Measurements from ENCODE around the gene SLC24A4. TPM values are rescaled to one million over a fixed set of nuclear protein-coding genes. Genes with fewer than 3 reads are reported as not detected.

SLC24A4 gene
- total and polyA plus RNA-seq, 10 donors = 0.29 to 8.9 (median 4.2) TPM

DNA sequence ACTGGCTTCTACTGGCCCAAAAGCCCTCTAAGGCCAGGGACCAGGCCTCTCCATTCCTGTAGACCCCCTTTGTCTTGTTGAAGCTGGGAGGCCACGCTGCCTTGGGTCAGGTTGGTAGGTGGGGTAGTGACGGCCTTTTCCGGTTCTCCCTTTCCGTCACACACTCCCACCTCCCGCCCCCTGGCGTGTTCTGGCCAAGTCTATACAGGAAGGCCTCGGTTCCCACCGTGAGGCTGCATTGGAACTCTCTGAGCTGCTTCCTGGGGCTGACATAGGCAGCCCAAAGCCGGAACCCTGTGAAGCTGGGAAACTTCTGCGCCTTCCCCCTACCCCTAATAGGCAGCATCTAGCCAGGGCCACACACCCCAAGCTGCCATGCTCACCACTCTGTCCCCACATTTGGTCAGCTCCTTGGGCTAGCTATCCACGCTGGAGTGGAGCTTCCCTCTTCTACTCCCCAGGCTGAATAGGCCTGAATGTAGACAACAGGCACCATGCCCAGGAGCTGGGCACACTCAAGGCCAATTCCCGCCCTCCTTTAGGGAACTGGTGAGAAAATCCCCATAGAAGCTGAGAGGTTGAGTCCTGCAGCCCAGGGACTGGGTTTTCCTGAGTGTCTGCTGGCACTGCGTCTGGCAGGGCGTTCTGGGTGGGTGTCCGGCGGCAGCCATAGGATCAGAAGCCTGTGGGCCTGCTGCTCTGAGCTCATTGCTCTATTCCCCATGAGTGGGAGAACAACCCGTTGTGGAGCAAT lies 226.3 kb downstream of the SLC24A4 start:
- intact Hi-C loops (cut with DNase I; ENCODE audit: low total_unique reads) = no loop called here
- 53 to 64% (median 60%) methylated on average over 11 to 17 of the region's 17 CpGs for WGBS, 5 donors
- no peak overlapping the region for H3K4me3 ChIP-seq

DNA sequence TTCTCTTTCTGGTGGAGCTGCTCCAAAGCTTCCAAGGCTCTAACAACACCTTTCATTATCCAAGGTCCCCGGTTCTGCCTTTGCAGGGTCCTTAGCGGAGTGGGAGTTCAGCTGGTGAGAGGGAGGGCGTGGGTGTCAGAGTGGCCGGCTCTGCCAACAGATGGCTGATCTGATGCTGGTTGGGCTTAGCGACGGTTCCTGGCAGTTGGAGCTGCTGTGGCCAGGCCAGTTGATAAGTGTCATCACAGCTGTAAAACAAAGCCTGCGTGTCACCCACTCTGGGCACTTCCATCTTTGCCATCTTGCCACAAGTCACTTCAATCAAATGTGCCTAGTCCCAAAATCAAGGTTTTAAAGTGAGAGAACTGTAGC lies 226.9 kb downstream of the SLC24A4 start:
- Histone ChIP-seq H3K27ac (peak overlapping the region in 7 of 8 donors; percentile 12 to 83 (median 76)), H3K4me3 (no peak overlapping the region), H3K36me3 (peaks cover 0 to 10% (median 0%) of the 10 kb centered on the region in 6 donors), H3K9me3 (no peaks in the 10 kb centered on the region), H3K27me3 (replicated peaks in 1 of 7) (no peaks in the 10 kb centered on the region), H3K4me1 (peaks cover 11 to 81% (median 55%) of the 10 kb centered on the region in 6 donors)
- TF ChIP-seq, protein P1, sequence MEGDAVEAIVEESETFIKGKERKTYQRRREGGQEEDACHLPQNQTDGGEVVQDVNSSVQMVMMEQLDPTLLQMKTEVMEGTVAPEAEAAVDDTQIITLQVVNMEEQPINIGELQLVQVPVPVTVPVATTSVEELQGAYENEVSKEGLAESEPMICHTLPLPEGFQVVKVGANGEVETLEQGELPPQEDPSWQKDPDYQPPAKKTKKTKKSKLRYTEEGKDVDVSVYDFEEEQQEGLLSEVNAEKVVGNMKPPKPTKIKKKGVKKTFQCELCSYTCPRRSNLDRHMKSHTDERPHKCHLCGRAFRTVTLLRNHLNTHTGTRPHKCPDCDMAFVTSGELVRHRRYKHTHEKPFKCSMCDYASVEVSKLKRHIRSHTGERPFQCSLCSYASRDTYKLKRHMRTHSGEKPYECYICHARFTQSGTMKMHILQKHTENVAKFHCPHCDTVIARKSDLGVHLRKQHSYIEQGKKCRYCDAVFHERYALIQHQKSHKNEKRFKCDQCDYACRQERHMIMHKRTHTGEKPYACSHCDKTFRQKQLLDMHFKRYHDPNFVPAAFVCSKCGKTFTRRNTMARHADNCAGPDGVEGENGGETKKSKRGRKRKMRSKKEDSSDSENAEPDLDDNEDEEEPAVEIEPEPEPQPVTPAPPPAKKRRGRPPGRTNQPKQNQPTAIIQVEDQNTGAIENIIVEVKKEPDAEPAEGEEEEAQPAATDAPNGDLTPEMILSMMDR (IDR thresholded peaks at IDR 0.05 in 8 of 11, conservative IDR thresholded peaks at IDR 0.05 in 3 of 11) = no peak
- TF ChIP-seq POLR2A (IDR thresholded peaks at IDR 0.05) = no peak
- peak; percentile 6 to 41 (median 18) for TF ChIP-seq POLR2AphosphoS5 (IDR thresholded peaks at IDR 0.05)
- WGBS, 5 donors = 30 to 34% (median 33%) methylated on average over 7 of the region's 7 CpGs
- intact Hi-C loops (cut with DNase I; ENCODE audit: low total_unique reads) = no loop called here
- no peak for DNase-seq

More for the DNA sequence above, 226.3 kb downstream of the SLC24A4 start:
- Histone ChIP-seq H3K4me1 (peaks cover 11 to 79% (median 51%) of the 10 kb centered on the region in 6 donors), H3K27ac (peak overlapping the region in 7 of 8 donors; percentile 12 to 83 (median 76)), H3K27me3 (replicated peaks in 1 of 7) (no peaks in the 10 kb centered on the region), H3K36me3 (peaks cover 0 to 10% (median 0%) of the 10 kb centered on the region in 6 donors), H3K9me3 (no peaks in the 10 kb centered on the region)
- no peak for DNase-seq
- TF ChIP-seq POLR2AphosphoS5 (IDR thresholded peaks at IDR 0.05) (peak; percentile 23 to 50 (median 40)), POLR2A (IDR thresholded peaks at IDR 0.05) (no peak)
- TF ChIP-seq, protein P1 (IDR thresholded peaks at IDR 0.05 in 8 of 11, conservative IDR thresholded peaks at IDR 0.05 in 3 of 11) = no peak

Other genes starting within 250 kb of the SLC24A4 start
- gene ATXN3, start 216.6 kb upstream of the SLC24A4 start, total RNA-seq = 10 to 100 TPM; 27.1 to 76.0 (median 43.8) TPM
- gene ATXN3, start 216.6 kb upstream of the SLC24A4 start, polyA plus RNA-seq = 10 to 100 TPM in 2 of 3 donors, 1 to 10 TPM in 1; 9.4 to 23.8 (median 13.2) TPM
- 100 to 1,000 TPM in 3 of 7 donors, 10 to 100 TPM in 4; 67.2 to 237 (median 85.7) TPM for gene NDUFB1, start 201.5 kb upstream of the SLC24A4 start, total RNA-seq
- 100 to 1,000 TPM; 533 to 582 (median 580) TPM for gene NDUFB1, start 201.5 kb upstream of the SLC24A4 start, polyA plus RNA-seq
- 10 to 100 TPM; 32.0 to 59.7 (median 47.8) TPM for gene CPSF2, start 201.2 kb upstream of the SLC24A4 start, total RNA-seq
- 1 to 10 TPM; 4.5 to 9.7 (median 7.7) TPM for gene CPSF2, start 201.2 kb upstream of the SLC24A4 start, polyA plus RNA-seq
- gene RIN3, start 190.6 kb downstream of the SLC24A4 start, total RNA-seq = 100 to 1,000 TPM in 2 of 7 donors, 10 to 100 TPM in 5; 65.4 to 117 (median 95.4) TPM
- gene RIN3, start 190.6 kb downstream of the SLC24A4 start, polyA plus RNA-seq = 10 to 100 TPM; 17.2 to 28.8 (median 22.9) TPM

All from spleen (tissue), 11 donors.